ENCODE measurements around the gene PC.

DNA sequence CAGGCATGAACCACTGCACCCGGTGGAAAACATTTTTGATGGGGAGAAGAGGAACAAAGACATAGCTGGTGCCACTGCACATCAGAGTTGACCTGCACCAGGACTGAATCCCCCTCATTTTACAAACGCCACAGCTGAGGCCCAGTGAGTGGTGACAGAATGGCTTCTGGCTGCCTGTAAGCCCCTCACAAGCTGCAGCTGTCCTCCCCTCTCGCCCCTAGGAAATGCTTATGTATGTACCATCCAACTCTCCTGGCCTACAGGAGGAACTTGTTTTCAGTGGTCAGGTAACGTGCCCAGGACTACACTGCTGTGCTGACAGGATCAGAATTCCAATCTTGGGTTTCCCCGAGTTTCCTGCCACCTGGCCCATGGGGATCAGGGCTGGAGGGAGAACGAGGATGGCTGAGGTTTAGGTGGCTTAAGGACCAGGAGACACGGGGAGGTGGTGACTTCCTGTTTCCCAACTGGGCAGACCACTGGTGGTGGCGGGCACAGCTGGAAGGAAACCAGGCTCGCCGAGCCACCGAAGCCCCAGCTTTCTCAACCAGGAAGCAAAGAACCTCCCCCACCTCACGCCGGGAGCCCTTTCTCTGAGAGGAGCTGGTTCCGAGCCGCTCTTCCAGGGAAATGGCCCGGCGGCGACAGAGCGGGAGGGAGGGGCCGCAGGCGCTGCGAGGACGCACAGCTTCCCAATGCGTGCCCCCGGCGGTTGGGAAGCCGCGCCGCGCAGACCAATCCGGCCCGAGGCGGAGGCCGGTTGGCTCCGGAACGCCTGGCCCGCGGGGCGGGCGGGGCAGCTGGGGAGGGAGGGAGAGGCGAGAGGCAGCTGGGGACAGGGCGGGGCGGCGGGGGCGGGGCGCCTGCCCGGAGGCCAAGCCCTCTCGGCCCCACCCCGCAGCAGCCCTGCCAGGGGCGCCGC, 102.3 kb downstream of the PC start:
- TF ChIP-seq ESRRG (CRISPR knock-in tag; IDR thresholded peaks at IDR 0.05) (no peak), ZFP3 (CRISPR knock-in tag; IDR thresholded peaks at IDR 0.05) (no peak), TCF4 (CRISPR knock-in tag; IDR thresholded peaks at IDR 0.05; ENCODE audit: borderline replicate concordance) (no peak), ZNF8 (CRISPR knock-in tag; IDR thresholded peaks at IDR 0.05) (no peak), BACH2 (CRISPR knock-in tag; IDR thresholded peaks at IDR 0.05; ENCODE audit: borderline replicate concordance) (no peak), ARNTL (CRISPR knock-in tag; IDR thresholded peaks at IDR 0.05; ENCODE audit: borderline replicate concordance, low read depth) (no peak)
- TF ChIP-seq, protein P1, sequence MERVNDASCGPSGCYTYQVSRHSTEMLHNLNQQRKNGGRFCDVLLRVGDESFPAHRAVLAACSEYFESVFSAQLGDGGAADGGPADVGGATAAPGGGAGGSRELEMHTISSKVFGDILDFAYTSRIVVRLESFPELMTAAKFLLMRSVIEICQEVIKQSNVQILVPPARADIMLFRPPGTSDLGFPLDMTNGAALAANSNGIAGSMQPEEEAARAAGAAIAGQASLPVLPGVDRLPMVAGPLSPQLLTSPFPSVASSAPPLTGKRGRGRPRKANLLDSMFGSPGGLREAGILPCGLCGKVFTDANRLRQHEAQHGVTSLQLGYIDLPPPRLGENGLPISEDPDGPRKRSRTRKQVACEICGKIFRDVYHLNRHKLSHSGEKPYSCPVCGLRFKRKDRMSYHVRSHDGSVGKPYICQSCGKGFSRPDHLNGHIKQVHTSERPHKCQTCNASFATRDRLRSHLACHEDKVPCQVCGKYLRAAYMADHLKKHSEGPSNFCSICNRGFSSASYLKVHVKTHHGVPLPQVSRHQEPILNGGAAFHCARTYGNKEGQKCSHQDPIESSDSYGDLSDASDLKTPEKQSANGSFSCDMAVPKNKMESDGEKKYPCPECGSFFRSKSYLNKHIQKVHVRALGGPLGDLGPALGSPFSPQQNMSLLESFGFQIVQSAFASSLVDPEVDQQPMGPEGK (CRISPR knock-in tag; IDR thresholded peaks at IDR 0.05; ENCODE audit: borderline replicate concordance): no peak
- TF ChIP-seq, protein P2, sequence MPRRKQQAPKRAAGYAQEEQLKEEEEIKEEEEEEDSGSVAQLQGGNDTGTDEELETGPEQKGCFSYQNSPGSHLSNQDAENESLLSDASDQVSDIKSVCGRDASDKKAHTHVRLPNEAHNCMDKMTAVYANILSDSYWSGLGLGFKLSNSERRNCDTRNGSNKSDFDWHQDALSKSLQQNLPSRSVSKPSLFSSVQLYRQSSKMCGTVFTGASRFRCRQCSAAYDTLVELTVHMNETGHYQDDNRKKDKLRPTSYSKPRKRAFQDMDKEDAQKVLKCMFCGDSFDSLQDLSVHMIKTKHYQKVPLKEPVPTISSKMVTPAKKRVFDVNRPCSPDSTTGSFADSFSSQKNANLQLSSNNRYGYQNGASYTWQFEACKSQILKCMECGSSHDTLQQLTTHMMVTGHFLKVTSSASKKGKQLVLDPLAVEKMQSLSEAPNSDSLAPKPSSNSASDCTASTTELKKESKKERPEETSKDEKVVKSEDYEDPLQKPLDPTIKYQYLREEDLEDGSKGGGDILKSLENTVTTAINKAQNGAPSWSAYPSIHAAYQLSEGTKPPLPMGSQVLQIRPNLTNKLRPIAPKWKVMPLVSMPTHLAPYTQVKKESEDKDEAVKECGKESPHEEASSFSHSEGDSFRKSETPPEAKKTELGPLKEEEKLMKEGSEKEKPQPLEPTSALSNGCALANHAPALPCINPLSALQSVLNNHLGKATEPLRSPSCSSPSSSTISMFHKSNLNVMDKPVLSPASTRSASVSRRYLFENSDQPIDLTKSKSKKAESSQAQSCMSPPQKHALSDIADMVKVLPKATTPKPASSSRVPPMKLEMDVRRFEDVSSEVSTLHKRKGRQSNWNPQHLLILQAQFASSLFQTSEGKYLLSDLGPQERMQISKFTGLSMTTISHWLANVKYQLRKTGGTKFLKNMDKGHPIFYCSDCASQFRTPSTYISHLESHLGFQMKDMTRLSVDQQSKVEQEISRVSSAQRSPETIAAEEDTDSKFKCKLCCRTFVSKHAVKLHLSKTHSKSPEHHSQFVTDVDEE (CRISPR knock-in tag; IDR thresholded peaks at IDR 0.05): no peak
